WI38 (cell line): Measurements from ENCODE around the gene POGZ.

Experiments used
- H3K4me3 ChIP-seq: 2 replicates; pipeline ENCODE4 v1.5.1; 2011; ENCODE audit warnings: low read depth, mild to moderate bottlenecking, control low read depth, low read length
- CTCF ChIP-seq: IDR thresholded peaks from 2 replicates; pipeline ENCODE4 v1.5.1; 2012; ENCODE audit warnings: low read depth, mild to moderate bottlenecking, control low read depth, low read length

Gene POGZ

DNA sequence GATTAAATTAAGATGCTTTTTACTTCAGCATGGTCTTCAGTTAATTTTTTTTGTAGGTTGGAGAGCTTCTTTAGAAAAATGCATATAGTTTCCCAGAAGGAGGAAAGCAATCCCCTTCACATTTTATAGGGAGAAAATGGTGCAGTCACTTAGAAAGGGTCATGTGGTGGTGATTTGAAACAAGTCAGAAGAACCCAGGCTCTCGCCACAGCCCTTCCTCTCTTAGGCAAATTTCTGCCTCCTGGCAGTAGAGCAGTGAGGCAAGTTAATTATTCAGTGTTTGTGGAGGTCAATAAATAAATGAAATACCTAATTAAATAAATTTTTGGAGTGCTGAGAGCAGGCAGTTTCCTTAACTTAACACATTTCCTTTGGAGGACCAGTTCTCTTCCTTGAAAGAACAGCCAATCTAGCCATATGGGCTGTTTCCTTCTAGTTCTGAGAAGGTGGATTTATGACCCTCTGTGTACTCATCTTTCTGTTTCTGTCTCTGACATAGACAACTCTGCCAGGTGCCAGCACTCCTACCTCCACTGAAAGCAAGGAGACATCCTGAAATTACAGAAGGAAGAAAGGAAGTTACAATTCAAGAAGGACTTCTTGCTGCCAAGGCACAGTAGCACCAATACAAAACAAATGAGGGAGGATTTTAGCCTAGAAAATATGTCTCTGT lies 19.0 kb upstream of the POGZ start:
- TF ChIP-seq CTCF = no peak
- no peak overlapping the region for H3K4me3 ChIP-seq

DNA sequence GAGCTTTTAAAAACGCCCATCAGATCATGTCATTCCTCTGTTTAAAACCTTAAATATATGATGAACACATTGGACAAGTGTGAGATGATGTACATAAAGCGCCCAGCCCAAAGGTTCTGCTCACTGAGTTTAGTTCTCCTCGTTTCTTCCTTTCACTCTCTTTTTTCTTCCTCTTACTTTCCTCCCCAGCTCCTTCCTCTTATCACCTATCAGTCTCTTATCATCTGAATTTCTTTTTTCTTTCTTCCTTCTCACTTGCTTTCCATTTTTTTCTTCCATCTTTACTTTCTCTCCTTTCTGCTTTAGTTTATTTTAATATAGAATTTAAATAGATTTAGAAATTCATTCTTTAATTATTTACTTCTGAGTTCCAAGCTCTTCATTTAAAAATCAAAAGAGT lies 17.8 kb upstream of the POGZ start:
- H3K4me3 ChIP-seq = no peak overlapping the region
- TF ChIP-seq CTCF = no peak

GRCh38 chr1:151476083-151476482 lies 16.8 kb upstream of the POGZ start:
- no peak overlapping the region for H3K4me3 ChIP-seq
- TF ChIP-seq CTCF = no peak

DNA sequence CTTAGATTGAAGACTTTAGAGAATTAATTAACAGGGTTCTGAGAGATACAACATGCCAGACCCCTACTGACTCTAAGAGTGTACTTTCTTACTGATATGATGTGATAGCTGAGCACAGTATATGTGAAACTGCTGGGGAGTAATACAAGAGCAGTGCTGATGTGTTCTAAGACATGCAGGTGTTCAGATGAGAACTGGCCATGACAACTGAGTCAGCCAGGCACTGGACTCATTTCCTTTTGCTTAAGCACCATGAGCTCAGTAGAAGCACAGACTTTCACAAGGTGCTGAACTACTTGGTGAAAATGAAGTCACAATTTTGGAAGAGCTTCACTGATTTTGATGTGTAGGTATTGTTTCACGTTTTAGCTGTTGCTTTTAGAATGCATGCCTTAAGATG lies 15.9 kb upstream of the POGZ start:
- no peak for TF ChIP-seq CTCF
- H3K4me3 ChIP-seq = no peak overlapping the region

DNA sequence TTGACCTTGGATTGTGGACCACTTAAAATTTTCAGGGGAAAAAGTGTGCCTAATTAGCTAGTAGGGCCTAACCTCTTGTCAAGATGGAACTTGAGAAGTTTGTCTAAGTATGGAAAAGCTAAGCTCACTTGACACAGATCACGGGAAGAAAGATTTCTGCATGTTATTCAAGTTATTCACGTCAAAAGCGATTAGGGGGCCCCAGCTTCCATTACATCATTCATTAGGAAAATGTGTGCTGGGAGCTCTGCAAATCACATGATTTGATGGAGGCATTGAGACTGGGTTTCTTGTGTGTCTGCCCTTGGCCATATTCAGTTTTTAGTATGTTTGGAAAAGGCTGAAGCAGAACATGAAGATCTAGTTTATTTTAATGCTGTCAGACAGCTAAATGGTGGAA lies 15.5 kb upstream of the POGZ start:
- H3K4me3 ChIP-seq = no peak overlapping the region
- no peak for TF ChIP-seq CTCF

DNA sequence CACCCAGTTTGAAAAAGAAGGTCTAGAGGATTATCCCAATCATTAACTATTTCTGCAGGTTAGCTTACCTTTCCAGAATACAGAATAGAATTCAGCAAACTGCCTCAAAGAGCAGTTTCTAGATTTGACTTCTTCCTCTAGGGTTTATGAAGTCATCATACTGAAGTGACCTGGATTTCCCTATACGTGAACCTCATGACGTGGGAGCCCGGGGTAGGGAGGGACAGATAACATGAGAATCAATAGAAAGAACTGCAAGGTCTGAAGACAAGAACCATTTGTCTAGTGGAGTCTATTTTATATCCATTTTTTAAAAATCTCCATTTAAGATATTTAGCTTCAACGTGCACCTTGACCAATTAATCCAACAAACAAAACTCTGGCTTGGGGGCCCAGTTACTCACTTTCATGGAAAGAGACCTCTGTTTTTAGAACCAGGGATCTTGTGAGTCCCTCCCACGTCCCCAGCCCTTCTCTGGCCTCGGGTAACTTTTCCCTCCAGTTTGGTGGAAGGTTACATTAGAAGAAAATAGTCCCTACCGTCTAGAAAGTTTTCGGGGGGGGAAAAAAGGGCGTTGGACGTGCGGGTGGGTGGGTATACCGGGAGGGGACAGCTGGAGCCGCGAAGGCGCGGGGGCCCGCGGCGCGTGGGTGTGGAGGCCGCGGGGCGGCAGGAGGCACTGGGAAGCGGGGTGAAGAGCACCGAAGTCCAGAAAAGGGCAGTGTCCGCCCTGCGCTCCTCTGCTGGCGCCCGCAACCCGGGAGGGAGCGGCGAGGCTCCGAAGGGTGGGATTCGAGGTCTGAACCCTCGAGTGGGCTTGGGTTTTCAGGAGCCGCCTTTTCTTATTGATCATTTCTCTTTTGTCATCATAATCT lies 13.8 kb upstream of the POGZ start:
- H3K4me3 ChIP-seq = peak overlapping the region; percentile 51
- no peak for TF ChIP-seq CTCF

DNA sequence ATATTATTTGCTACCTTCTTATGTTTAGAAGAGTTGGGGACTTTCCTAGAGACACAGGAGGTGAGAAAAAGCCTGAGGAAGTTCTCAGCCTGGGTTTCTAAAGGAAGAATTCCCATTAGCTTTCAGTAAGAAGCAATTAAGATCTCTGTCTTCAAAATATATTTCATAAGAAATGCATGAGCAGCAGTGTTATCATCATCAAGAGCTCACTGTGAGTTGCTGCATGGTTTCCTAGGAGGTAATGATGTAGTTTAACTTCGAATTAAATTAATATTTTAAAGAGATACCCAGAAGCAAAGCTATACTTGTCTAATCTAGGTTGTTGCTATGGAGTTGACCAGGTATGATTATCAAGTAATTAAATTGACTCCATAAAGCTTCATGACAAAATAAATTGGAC lies 5.7 kb upstream of the POGZ start:
- H3K4me3 ChIP-seq = no peak overlapping the region
- TF ChIP-seq CTCF = no peak
